Panc1 (cell line): ENCODE data around the gene IL21R.

ENCODE experiments used
- POLR2AphosphoS5 ChIP-seq: IDR thresholded peaks from 2 replicates; pipeline ENCODE4 v1.6.1; 2012; ENCODE audit warnings: mild to moderate bottlenecking, low read depth, low read length, moderate library complexity
- TF ChIP-seq, protein P1 (sequence below): fragments of 450-650 bp; IDR thresholded peaks from 2 replicates; pipeline ENCODE4 v1.5.1; 2017; ENCODE audit warnings: mild to moderate bottlenecking
- TF ChIP-seq, protein P2 (sequence below), 2 experiments: IDR thresholded peaks; 2 replicates each; pipeline ENCODE4 v1.6.1; 2011 to 2012; ENCODE audit warnings: low read depth in 2 of 2, control low read depth in 1 of 2, low read length in 1 of 2, mild to moderate bottlenecking in 1 of 2, moderate library complexity in 1 of 2; ENCODE audit not compliant: insufficient read depth in 1 of 2

DNA sequence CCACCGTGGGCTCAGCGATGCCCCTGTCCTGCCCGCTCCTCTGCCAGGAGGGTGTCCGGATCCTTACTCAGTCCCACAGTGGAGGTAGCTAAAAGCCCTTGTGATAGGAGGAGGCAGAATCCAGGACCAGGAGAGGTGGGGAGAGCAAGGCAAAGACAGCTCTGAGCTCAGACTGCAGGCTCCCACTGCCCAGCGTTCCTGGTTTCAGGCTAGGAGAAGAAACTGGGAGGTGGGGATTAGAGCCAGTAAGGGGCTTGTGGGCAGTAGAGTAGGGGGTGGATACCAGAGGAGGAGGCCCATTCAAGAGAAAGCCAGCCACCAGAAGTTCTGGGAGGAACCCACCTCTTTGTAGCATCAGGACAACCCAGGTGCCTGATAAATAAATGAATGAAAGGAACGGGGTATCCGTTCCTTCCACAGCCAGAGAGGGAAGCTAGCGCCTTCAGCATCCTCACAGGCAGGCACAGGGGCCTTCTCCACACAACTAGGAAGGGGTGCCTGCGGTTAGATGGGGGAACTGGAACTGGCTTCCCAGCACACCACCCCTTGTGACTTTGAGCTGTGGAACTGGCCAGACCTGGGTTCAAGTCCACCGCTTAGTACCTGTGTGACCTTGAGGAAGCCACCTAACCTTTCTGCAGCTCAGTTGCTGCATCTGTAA lies 2.3 kb downstream of the IL21R start:
- TF ChIP-seq, protein P1, sequence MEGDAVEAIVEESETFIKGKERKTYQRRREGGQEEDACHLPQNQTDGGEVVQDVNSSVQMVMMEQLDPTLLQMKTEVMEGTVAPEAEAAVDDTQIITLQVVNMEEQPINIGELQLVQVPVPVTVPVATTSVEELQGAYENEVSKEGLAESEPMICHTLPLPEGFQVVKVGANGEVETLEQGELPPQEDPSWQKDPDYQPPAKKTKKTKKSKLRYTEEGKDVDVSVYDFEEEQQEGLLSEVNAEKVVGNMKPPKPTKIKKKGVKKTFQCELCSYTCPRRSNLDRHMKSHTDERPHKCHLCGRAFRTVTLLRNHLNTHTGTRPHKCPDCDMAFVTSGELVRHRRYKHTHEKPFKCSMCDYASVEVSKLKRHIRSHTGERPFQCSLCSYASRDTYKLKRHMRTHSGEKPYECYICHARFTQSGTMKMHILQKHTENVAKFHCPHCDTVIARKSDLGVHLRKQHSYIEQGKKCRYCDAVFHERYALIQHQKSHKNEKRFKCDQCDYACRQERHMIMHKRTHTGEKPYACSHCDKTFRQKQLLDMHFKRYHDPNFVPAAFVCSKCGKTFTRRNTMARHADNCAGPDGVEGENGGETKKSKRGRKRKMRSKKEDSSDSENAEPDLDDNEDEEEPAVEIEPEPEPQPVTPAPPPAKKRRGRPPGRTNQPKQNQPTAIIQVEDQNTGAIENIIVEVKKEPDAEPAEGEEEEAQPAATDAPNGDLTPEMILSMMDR, result no peak
- TF ChIP-seq POLR2AphosphoS5, result no peak
- TF ChIP-seq, protein P2, sequence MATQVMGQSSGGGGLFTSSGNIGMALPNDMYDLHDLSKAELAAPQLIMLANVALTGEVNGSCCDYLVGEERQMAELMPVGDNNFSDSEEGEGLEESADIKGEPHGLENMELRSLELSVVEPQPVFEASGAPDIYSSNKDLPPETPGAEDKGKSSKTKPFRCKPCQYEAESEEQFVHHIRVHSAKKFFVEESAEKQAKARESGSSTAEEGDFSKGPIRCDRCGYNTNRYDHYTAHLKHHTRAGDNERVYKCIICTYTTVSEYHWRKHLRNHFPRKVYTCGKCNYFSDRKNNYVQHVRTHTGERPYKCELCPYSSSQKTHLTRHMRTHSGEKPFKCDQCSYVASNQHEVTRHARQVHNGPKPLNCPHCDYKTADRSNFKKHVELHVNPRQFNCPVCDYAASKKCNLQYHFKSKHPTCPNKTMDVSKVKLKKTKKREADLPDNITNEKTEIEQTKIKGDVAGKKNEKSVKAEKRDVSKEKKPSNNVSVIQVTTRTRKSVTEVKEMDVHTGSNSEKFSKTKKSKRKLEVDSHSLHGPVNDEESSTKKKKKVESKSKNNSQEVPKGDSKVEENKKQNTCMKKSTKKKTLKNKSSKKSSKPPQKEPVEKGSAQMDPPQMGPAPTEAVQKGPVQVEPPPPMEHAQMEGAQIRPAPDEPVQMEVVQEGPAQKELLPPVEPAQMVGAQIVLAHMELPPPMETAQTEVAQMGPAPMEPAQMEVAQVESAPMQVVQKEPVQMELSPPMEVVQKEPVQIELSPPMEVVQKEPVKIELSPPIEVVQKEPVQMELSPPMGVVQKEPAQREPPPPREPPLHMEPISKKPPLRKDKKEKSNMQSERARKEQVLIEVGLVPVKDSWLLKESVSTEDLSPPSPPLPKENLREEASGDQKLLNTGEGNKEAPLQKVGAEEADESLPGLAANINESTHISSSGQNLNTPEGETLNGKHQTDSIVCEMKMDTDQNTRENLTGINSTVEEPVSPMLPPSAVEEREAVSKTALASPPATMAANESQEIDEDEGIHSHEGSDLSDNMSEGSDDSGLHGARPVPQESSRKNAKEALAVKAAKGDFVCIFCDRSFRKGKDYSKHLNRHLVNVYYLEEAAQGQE (IDR thresholded peaks at IDR 0.05; ENCODE audit: insufficient read depth in 1 of 2, low read depth in 2 of 2, low read length in 1 of 2), result no peak
